SKM-1 treated with dmso at 0.1 percent for 144 hours (cell line): ENCODE data around the gene RBM23.
"Not testable (repeated sequence)": the region's sequence is repeated elsewhere in the genome, so short reads cannot be mapped to it uniquely, and the experiment has no call there.

Source experiments
- DNase-seq: peaks from one replicate; lab custom pipeline; 2025; ENCODE audit not compliant: unreplicated experiment; lab: John Stamatoyannopoulos, UW

Gene RBM23

DNA sequence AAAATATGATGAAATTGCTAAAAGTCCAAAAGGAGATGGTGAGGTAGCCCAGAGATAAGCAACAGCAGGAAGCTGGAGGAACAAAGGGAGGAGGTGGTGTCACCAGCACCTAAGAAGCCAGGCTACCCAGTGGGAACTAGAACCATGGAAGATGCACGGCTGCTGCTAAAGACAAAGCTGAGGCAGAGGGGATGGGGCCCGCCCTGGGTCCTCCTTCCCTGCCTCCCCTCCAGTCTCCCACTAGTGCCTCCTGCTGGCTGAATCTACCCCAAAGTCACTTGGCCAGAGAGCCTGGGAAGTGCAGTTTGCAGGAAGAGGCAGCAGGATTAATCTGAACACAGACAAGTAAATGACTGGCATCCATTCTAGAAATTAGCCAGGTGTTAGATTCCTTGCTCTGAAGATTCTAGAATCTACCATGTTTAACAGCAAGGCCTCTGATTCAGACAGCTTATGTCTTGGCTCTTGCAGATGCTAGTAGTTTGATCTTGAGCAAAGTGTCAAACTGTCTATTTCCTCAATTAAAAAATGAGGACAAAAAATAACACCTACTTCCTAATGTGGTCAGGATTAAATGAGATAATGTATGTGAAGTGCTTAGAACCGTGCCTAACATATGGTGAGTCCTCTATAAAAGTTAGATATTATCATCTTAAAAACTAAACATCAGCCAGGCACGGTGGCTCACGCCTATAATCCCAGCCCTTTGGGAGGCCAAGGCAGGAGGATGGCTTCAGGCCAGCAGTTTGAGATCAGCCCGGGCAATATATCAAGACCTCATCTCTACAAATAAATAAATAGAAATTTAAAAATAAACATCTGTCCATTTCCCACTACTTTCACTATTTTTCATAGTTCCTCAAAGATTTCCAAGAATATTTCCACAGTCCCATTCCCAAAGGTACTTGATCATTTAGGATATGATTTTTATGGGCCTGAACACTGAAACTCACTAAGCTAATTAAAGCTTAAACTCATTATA is 53.2 kb downstream of the RBM23 start:
- DNase-seq, result no peak

GRCh38 chr14:22864979-22865378 is 54.0 kb downstream of the RBM23 start:
- no peak for DNase-seq

- DNase-seq, result no peak
Measured at GRCh38 chr14:22861651-22862050, 57.3 kb downstream of the RBM23 start.

- DNase-seq, result not testable (repeated sequence)
Measured at GRCh38 chr14:22860377-22860776, 58.6 kb downstream of the RBM23 start.

DNA sequence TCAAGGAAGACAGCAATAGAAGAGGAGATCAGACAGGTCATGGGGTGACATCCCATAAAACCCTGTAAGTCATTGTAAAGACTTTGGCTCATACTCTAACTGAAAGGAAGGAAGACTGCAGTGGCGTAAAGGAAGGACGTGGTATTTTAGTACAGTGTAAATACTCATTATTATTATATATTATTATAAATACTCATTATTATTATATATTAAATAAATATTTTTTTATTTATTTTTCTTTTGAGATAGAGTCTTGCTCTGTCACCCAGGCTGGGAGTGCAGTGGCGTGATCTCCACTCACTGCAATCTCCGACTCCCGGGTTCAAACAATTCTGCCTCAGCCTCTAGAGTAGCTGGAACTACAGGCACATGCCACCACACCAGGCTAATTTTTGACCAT is 62.5 kb downstream of the RBM23 start:
- DNase-seq, result no peak

GRCh38 chr14:22854963-22855724 is 63.8 kb downstream of the RBM23 start:
- no peak for DNase-seq

DNA sequence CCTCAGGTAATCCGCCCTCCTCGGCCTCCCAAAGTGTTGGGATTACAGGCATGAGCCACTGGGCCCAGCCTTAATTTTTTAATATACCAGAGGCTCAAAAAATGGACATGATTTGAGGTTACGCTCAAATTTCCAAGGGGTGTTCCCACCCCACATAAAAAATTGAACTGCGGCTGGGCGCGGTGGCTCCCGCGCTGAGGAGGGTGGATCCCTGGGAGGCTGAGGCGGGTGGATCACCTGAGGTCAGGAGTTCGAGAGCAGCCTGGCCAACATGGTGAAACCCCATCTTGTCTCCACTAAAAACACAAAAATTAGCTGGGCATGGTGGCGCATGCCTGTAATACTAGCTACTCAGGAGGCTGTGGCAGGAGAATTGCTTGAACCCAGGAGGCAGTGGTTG is 64.7 kb downstream of the RBM23 start:
- DNase-seq, result not testable (repeated sequence)

DNA sequence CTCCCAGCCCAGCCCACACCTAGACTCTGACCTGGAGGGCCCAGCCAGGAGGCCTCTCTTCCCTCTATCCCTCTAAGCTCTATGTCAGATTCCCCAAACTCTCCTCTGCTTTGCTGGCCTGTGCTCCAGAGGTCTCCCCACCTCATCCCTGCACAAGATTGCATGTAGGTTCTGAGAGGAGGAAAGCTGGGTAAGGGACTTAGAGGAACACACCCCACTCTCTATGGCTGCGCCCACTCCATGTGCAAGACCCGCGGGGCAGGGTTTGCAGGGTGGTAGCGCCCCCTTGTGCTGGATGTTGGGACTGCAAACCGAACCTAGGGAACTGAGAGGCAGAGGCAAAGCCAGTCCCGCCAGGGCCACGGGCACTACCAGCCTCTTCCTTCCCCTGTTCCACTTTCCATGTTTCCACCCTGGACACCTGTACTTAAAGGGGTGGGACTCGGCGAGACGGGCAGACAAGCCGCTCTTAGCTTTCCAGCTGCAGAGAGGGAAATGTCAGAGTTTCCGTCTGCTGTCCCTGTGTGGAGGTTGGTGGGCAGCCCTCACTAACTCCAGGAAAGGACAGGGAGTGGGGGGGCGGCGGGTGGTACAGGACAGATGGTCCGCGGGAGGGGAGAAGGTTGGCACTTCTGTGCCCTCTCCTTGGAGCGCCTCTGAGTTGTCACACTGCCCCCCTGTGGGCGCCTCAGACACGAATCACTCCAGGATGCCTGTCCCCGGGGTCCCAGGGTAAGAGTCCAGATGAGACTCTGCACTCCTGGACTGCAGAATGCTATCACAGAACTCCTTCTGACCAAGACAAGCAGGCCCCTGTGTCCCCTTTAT is 65.8 kb downstream of the RBM23 start:
- DNase-seq, result no peak

DNA sequence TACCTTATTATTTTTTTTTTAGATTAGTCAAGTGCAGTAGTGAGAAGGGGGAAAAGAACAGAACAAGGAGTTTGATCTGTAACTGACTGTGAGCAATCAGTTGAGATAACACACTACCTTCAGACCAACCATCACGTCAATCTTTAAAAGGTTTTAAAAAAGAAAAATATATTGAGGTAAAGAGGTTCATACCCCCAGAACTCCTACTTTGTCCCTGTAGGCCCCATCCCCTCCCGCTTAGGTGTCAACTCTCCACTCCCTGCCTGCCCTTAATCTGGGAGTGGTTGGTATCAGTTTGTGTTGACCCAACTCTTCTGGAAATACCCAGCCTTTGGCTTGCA is 66.4 kb downstream of the RBM23 start:
- no peak for DNase-seq

- DNase-seq, result not testable (repeated sequence)
Measured at GRCh38 chr14:22852178-22852577, 66.8 kb downstream of the RBM23 start.

GRCh38 chr14:22850944-22851764 is 67.8 kb downstream of the RBM23 start:
- DNase-seq, result peak; percentile 68

DNA sequence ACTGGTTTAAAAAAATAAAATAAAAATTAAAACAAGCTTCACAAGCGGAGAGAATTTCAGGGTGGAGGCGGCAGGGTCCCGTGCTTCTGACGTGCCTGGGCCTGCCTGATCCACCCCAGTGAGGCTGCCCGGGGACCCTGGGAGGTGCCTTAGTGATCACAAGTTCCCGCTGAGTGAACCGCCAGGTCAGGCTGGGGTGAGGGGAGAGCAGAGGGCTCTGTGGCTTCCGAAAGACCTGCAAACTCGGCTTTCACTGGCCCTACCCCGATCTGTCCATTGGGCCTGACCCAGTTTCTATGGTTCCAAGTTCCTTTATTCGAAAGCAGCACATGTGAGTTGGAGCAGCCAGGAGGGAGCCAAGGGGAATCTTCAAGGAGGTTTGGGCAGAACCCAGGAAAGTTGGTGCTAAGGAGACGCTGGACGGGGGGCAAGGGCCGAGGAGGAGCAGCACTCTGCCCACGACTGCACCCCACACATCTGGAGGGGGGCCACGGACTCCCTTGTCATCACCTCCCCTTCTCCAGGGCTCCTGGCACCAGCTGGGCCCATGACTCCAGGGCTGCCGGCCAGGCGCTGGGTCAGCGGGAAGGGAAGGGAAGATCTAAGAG is 69.6 kb downstream of the RBM23 start:
- DNase-seq, result no peak

GRCh38 chr14:22848351-22849164 is 70.4 kb downstream of the RBM23 start:
- no peak for DNase-seq

GRCh38 chr14:22847661-22848341 is 71.1 kb downstream of the RBM23 start:
- DNase-seq, result no peak

GRCh38 chr14:22846811-22847307 is 72.1 kb downstream of the RBM23 start:
- DNase-seq, result no peak

- DNase-seq, result no peak
Measured at GRCh38 chr14:22845821-22846625, 72.9 kb downstream of the RBM23 start.

DNA sequence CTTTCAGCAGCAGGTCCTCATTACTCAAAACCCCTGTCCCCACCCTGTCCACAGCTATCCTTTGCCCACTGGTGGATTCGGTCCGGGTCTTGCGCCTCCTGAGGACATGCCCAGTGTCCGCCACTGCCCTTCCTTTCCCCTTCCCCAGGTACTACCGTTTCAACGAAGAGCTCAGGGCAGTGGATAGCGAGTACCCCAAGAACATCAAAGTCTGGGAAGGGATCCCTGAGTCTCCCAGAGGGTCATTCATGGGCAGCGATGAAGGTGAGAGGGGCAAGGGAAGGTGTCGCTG is 73.9 kb downstream of the RBM23 start:
- no peak for DNase-seq
